T-helper 1 cell treated with Interleukin-12 subunit alpha and Interleukin-12 subunit beta and Interleukin-4 antibody, amounts not matched to agents 30 ng/mL and 1 ng/mL, for 36 hours (primary cell): ENCODE results near the gene DNPH1. TPM values are rescaled to one million over a fixed set of nuclear protein-coding genes. Genes with fewer than 3 reads are reported as not detected.

Experiments used
- intact Hi-C: fragments of 100-400 bp; cut with micrococcal nuclease; formaldehyde crosslinking; loops from one replicate; pipeline ENCODE4 v1.15.1; 2024
- total RNA-seq: library from RNA; stranded (reverse); gene quantifications from 2 replicates; pipeline ENCODE4 v1.2.3, GENCODE V29; 2022

The DNPH1 gene
- total RNA-seq, 1 donor from 2014 or later, result 71.2 TPM

DNA sequence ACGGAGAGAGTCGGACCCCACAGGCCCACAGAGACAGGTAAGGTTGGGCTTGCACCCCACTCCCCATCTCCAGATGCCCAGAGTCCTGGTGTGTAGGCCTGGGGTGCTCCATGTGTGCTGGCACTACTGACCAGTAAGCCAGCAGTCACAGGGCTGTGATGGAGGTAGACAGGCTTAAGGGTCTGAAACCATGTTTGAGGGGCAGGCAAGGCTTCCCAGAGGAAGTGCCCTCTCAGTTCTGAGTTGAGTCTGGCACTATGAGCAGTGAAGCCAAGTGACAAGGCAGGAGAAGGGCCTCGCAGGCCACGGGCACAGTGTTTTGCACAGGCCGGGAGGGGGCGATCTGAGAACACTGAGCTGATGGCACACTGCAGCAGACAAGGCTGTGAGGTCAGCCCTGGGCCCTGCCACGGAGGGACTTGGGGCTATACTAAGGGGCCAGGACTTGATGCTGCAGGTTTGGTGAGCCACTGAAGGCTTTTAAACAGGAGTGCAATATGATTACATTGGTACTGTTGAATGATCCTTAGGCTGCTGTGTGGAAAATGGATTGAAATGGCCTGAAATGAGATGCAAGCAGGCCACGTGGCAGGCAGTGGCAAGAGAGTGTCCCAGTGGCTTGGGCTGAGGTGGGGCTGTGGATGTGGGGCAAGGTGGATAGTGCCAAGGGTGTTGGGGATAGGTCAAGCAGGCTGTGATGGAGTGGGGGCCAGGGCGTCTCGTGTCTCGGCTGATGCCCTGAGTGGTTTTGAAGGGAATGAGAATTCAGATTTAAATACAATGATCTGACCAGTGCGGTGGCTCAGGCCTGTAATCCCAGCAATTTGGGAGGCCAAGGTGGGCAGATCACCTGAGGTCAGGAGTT is 34.3 kb upstream of the DNPH1 start:
- intact Hi-C loops, result loop anchor here (1.0 kb wide), 3 partner anchors 71 to 243 kb away; no protein-coding TSS in a partner anchor

DNA sequence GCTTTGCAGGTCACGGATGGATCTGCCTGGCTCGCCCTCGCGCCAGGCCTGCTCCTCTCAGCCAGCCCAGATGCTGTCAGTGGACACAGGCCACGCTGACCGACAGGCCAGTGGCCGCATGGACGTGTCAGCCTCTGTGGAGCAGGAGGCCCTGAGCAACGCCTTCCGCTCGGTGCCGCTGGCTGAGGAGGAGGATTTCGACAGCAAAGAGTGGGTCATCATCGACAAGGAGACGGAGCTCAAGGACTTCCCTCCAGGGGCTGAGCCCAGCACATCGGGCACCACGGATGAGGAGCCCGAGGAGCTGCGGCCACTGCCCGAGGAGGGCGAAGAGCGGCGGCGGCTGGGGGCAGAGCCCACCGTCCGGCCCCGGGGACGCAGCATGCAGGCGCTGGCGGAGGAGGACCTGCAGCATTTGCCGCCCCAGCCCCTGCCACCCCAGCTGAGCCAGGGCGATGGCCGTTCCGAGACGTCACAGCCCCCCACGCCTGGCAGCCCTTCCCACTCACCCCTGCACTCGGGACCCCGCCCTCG is 33.6 kb upstream of the DNPH1 start:
- intact Hi-C loops, result loop anchor here (1.0 kb wide), 3 partner anchors 71 to 243 kb away; no protein-coding TSS in a partner anchor

GRCh38 chr6:43262000-43262779 is 32.9 kb upstream of the DNPH1 start:
- intact Hi-C loops, result no loop called here

DNA sequence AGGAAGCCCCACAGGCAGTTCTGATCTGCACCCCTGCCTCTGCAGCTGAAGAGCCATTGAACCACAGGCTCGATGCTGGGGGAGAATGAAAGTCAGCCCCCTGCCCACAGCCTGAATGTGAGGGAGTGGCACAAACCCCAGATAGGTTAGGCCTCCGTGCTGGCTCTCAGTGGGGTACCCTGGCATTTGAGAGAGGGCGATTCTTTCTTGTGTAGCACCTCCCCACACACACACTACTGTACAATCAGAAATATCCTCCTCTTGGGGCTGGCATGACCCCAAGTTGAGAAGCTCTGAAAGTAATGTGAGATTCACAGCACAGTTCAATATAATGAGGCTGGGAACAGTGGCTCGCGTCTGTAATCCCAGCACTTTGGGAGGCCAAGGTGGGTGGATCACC is 31.9 kb upstream of the DNPH1 start:
- intact Hi-C loops, result no loop called here

GRCh38 chr6:43260791-43261190 is 31.5 kb upstream of the DNPH1 start:
- intact Hi-C loops, result no loop called here

GRCh38 chr6:43258807-43259686 is 29.8 kb upstream of the DNPH1 start:
- intact Hi-C loops, result no loop called here

DNA sequence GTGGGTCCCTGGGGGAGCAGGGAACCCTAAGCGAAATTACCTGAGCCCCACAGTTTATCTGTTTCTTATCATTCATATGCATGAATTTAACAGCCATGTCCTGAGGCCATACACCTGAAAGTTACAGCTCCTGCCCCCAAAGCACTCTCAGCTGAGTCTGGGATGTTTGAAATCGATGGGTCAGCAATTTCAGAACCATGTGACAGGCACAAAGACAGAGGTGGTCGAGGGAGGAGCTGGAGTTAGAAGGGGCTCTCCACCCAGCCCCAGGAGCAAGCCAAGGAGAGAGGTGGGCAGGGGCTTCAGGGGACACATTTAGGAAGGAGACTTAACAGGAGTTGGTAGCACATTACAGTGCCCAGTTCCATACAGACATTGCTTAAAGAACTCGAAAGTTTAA is 28.9 kb upstream of the DNPH1 start:
- intact Hi-C loops, result no loop called here

DNA sequence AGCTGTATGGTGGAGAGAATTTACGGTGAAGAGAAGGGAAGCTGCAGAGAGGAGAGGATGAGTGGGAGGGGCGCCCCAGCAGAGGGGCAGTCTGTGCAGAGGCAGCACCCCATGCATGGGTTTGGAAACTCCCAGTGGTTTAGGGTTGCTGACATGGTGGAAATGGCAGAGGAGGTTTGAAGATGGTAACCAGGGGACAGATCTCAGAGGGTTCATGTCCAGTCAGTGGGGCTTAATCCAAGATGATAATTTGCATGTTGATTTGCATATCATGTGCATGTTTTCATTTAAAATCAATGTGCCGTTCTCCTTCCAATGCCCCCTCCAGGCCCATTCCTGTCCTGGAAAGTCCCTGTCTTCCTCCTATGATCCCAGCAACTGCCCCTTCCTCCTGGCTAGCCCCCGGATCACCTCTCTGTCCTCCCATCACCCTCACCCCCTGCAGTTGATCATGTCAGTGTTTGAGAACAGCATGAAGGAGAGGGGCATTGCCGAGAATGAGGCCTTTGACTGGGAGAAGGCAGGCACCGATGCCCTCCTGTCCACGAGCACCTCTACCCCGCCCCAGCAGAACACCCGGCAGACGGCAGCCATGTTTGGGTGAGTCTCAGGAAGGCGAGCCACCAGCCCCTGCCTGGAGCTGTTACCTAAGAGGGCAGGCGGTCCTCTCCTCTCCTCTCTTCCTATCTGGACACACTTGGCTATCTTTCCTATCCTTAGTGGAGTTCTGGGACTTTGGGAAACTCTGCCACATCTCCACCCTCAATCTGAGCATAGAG is 28.3 kb upstream of the DNPH1 start:
- intact Hi-C loops, result no loop called here

DNA sequence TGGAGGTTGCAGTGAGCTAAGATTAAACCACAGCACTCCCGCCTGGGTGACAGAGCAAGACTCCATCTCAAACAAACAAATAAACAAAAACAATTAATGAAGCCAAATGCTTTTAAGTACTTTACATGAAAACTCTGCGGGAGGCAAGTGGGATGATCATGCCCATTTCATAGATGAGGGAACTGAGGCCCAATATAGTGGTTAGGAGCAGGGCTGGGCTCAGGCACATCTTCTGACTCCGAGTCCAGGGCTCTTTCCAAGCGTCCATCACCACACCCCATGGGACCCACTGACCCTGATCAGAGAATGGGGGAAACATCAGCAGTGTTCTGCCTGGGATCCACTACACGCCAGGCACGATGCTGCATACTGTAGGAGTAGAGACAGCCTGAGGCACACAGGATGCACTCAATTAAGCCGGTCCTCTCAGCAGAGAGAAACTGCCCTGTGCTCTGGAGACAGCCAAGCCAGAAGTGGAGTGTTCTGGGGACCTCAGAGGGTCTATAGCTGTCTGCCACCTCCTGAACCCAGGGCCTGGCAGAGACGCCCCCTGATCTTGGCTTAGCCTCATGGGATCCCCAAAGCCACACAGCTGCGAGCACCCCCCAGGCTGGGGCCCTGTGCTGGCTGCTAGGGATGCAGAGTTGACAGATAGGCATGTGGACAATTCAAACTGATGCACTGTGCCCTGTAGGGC is 27.5 kb upstream of the DNPH1 start:
- intact Hi-C loops, result no loop called here

DNA sequence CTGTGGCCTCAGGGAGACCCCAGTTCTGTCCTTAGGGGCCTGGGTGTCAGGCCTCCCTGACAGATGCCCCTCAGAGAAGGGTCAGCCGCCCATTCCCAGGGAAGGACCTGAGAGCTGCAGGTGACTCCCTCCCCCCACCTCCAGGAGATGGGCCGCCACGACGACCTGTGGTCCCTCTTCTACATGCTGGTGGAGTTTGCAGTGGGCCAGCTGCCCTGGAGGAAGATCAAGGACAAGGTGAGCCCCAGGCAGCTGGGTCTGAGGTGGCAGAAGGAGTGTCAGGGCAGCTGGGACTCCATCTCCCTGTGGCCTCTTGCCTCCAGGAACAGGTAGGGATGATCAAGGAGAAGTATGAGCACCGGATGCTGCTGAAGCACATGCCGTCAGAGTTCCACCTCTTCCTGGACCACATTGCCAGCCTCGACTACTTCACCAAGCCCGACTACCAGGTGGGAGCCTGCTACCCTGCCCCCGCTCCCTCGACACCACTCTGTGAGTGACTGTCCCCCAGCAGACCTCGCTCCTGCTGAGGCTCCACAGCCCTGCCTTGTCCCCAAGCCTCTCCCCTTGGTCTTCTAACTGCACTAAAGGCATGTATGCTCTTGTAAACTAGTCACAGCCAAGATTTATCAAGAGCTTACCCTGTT is 26.2 kb upstream of the DNPH1 start:
- intact Hi-C loops, result no loop called here

DNA sequence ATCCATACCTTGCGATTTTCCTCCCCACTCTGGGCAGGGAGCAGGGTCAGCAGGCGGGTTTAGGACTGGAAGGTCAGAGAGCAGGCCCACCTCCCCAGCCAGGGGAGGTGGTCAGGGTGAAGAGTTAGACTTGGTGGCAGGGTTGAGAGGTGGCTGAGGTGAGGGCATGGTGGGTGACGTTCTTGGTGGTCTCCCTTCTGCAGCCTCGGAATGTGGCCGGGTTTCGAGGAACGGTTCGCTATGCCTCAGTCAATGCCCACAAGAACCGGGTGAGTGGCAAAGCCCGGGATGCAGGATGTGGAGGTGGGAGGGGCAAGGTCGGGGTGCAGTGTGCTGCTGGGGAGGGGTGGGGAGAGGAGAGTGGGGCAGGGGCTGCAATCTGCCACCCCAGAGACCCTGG is 25.6 kb upstream of the DNPH1 start:
- intact Hi-C loops, result no loop called here

DNA sequence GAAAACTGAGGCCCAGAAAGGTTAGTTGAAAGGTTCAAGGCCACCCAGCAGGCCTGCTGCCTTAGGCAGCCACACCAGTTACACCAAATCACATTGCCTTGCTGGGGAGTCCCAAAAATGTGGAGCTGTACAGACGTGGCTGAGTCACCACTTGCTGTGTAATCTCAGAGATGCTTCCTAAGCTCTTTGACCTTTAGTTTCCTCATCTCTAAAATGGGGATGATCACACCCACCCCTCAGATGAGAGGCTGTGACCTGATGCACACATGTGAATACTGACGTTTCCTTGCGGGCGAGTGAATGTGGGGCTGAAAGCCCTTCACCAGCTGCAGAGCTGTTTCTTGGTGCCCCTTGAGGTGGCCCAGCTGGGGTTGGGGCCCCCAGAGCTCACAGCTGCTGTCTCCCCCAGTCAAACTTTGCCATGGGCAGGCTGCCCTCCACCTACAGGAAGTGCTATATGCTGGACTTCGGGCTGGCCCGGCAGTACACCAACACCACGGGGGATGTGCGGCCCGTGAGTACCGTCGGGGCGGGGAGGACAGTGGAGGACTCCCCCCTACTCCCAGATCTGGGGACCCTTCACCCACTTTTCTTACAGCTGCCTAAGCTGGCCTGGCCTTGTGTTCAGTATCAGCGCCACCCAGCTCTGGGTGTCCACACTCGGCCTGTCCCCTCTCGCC is 25.0 kb upstream of the DNPH1 start:
- intact Hi-C loops, result no loop called here

GRCh38 chr6:43253401-43253800 is 24.1 kb upstream of the DNPH1 start:
- intact Hi-C loops, result no loop called here

GRCh38 chr6:43250992-43251373 is 21.7 kb upstream of the DNPH1 start:
- intact Hi-C loops, result no loop called here

GRCh38 chr6:43248791-43249190 is 19.5 kb upstream of the DNPH1 start:
- intact Hi-C loops, result no loop called here

DNA sequence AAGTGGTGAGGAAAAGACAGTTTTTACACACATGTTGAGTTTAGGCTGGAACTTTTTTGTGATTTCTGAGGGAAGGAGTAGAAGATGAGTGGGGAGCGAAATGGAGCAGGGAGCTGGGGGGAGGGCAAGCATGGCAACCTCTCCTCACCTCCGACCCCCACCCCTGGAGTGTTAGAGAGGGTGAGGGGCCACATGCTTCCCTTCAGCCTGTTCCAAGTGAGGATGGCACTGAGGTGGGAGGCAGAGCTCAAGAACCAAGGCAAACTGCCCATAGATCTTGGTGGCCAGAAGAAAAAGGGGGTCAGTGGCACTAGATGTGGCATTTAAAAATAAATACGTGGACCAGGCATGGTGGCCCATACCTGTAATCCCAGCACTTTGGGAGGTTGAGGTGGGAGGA is 18.8 kb upstream of the DNPH1 start:
- intact Hi-C loops, result no loop called here

- intact Hi-C loops, result loop anchor here (1.0 to 2.0 kb wide), 10 partner anchors 18 to 1139 kb away; partner anchors contain the start of genes ABCC10, CDC5L, CNPY3 and DNPH1
These were observed 18.1 kb upstream of the DNPH1 start for GRCh38 chr6:43247114-43247999.
